IPS-18c (cell line): ENCODE results near the gene COPZ1.

Source experiments
- H3K4me3 ChIP-seq: 2 replicates; pipeline ENCODE4 v1.7.0; 2013; ENCODE audit warnings: low read depth, mild to moderate bottlenecking, low read length, moderate library complexity; ENCODE audit not compliant: insufficient read depth
- H3K9me3 ChIP-seq: one replicate; pipeline ENCODE4 v1.6.1; 2013; ENCODE audit warnings: mild to moderate bottlenecking, low read length, moderate library complexity; ENCODE audit not compliant: control insufficient read depth, insufficient read depth

COPZ1 gene

GRCh38 chr12:54381136-54381535 lies 56.2 kb downstream of the COPZ1 start:
- no peak overlapping the region for H3K4me3 ChIP-seq
- H3K9me3 ChIP-seq, result no peaks in the 10 kb centered on the region

GRCh38 chr12:54383041-54383609 lies 58.2 kb downstream of the COPZ1 start:
- H3K4me3 ChIP-seq, result no peak overlapping the region
- H3K9me3 ChIP-seq, result no peaks in the 10 kb centered on the region

GRCh38 chr12:54384591-54385041 lies 59.7 kb downstream of the COPZ1 start, which contains the start of gene ZNF385A:
ZNF385A (minus strand) TSS chr12:54384733; CDS start chr12:54384514, 219 bp downstream.
- peaks cover 2% of the 10 kb centered on the region for H3K9me3 ChIP-seq
- peak within 1 kb of the TSS; percentile 36 for H3K4me3 ChIP-seq

- peaks cover 2% of the 10 kb centered on the region for H3K9me3 ChIP-seq
These were observed 60.5 kb downstream of the COPZ1 start for GRCh38 chr12:54385251-54385914.

GRCh38 chr12:54386403-54387113 lies 61.6 kb downstream of the COPZ1 start:
- Histone ChIP-seq H3K9me3 (peaks cover 2% of the 10 kb centered on the region), H3K4me3 (no peak overlapping the region)

More at GRCh38 chr12:54385251-54385914, 60.5 kb downstream of the COPZ1 start:
- peak overlapping the region; percentile 36 for H3K4me3 ChIP-seq

GRCh38 chr12:54387114-54387467 lies 62.2 kb downstream of the COPZ1 start:
- H3K4me3 ChIP-seq, result no peak overlapping the region
- H3K9me3 ChIP-seq, result peaks cover 2% of the 10 kb centered on the region

GRCh38 chr12:54388237-54389133 lies 63.6 kb downstream of the COPZ1 start:
- Histone ChIP-seq H3K9me3 (peaks cover 2% of the 10 kb centered on the region), H3K4me3 (no peak overlapping the region)

- peaks cover 2% of the 10 kb centered on the region for H3K9me3 ChIP-seq
- no peak overlapping the region for H3K4me3 ChIP-seq
These were observed 64.2 kb downstream of the COPZ1 start for GRCh38 chr12:54389134-54389508.

GRCh38 chr12:54389607-54390175 lies 64.8 kb downstream of the COPZ1 start:
- Histone ChIP-seq H3K9me3 (peaks cover 2% of the 10 kb centered on the region), H3K4me3 (peak overlapping the region; percentile 77)

- Histone ChIP-seq H3K4me3 (peak overlapping the region; percentile 77), H3K9me3 (peaks cover 2% of the 10 kb centered on the region)
These were observed 65.3 kb downstream of the COPZ1 start for GRCh38 chr12:54390176-54390667.

- peaks cover 2% of the 10 kb centered on the region for H3K9me3 ChIP-seq
- peak overlapping the region; percentile 77 for H3K4me3 ChIP-seq
These were observed 66.0 kb downstream of the COPZ1 start for GRCh38 chr12:54390668-54391551.

- Histone ChIP-seq H3K4me3 (no peak overlapping the region), H3K9me3 (peaks cover 2% of the 10 kb centered on the region)
These were observed 67.7 kb downstream of the COPZ1 start for GRCh38 chr12:54392485-54393206.

- Histone ChIP-seq H3K4me3 (no peak overlapping the region), H3K9me3 (peaks cover 2% of the 10 kb centered on the region)
These were observed 68.3 kb downstream of the COPZ1 start for GRCh38 chr12:54393207-54393609.

- H3K9me3 ChIP-seq, result peaks cover 2% of the 10 kb centered on the region
These were observed 68.8 kb downstream of the COPZ1 start for GRCh38 chr12:54393743-54394142.

GRCh38 chr12:54394281-54394719 lies 69.4 kb downstream of the COPZ1 start:
- H3K4me3 ChIP-seq, result no peak overlapping the region
- H3K9me3 ChIP-seq, result peaks cover under 1% of the 10 kb centered on the region

More at GRCh38 chr12:54393743-54394142, 68.8 kb downstream of the COPZ1 start:
- H3K4me3 ChIP-seq, result peak overlapping the region; percentile 9; the same call in 1 of the 2 replicates
